Measurements from ENCODE around the gene UBASH3A.

Gene UBASH3A

GRCh38 chr21:42413093-42413492 is 9.4 kb downstream of the UBASH3A start:
- DNase-seq: no peak

DNA sequence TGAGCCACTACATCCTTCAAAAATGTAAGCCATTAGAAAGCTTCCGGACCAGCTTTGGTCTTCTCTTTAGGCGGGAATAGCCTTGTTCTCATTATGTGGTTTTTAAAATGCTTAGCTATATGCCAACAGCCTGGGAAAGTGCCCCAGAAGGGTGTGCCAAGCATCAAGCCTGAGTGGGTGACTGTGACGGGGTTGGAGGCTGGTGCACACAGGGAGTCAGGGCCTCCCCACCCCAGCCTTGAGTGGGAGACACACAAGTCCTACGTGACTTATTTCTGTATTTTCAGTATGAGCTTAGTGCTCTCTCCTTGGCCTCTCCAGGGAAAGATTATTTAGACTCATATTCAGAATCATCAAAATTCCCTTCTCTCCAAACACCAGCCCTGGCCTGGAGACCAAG is 9.8 kb downstream of the UBASH3A start:
- DNase-seq: no peak

DNA sequence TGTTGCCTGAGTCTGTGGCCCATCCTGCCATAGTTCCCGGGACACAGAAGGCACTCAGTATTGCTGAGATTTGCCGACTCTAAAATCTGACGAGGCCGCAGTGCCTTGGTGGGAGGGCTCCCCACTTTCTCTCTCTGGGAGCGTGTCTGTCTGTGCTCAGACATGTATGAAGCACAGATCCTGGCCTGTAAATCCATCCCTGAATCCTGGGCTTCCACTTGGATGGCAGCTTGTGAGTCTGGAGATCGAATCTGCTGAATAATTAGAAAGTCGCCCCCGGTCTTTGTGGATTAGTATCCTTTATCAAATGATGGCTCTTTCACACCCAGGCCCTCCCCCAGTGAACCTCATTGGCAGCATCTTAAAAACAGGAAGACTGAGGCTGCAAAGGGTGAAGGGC is 10.4 kb downstream of the UBASH3A start:
- DNase-seq: no peak

GRCh38 chr21:42414553-42414927 is 10.8 kb downstream of the UBASH3A start:
- no peak for DNase-seq

DNA sequence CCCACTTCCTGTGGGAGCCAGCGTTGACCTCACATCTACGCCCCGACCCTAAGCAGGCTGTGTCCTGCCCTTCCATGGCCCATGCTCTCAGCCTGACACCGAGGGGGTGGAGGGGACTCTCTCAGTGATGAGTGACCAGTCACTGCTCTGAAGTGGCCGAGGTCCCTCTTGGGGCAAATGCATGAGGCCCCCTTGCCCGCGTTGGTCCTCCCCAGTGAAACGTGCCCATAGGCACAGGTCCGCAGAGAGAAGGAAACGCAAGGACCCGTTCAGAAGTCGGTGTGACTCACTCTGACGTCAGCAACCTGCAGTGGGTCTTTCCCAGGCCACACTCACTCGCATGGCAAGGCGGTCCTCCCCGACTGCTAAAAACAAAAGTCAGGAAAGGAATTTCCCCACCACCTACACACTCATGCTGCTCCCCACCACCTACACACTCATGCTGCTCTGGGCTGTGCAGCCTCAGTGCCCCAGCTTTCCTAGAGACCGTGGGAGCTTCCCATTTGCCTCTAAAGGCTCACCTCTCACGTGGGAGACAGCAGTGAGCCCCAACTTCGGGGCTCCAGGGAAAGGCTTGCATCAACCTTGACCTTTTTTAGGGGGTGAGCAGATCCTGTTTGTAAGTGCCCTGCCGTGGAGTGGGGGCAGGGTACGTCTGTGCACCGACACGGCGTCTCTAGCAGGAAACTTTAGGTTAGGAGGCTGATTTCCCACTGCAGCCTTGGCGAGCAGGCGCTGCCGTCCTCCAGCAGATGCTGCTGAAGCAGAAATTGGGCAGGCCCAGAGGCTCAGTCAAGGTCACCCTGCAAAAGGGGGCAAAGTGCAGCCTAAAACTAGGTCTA is 11.4 kb downstream of the UBASH3A start:
- peak; percentile 38 for DNase-seq

DNA sequence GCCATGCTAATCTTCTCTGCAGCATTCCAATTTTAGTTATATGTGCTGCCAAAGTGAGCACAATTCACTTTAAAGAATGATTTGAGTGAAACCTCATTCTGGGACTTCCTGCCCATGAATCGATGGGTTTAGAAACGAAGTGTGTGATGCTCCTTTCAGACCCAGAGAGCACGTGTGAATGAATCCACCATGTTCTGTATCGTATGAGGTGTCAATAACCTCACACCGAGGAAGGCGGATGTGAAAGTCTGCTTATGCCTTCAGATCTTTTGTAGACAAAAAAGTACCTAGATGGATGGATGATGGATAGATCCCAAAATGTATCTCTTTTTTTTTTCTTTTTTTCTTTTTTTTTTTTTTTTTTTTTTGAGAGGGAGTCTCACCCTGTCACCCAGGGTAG is 13.8 kb downstream of the UBASH3A start:
- DNase-seq: no peak

DNA sequence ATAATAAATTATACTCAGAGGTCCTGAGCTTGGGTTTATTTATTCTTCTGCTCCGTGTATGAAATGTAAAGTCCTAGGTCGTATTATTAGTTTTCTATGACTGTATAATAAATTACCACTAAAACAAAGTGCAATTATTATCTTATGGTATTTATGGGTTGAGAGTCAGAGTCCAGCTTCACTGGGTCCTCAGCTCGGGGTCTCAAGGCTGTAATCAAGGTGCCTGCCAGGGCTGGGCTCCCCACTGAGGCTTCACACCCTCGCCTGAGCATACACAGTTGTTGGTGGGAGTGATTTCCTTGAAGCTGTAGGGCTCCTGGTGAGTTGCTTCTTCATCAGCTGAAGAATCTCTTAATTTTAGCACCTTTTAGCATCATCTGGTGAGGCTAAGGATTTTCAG is 15.2 kb downstream of the UBASH3A start:
- DNase-seq: no peak

- no peak for DNase-seq
These were observed 16.1 kb downstream of the UBASH3A start for GRCh38 chr21:42419845-42420244.

DNA sequence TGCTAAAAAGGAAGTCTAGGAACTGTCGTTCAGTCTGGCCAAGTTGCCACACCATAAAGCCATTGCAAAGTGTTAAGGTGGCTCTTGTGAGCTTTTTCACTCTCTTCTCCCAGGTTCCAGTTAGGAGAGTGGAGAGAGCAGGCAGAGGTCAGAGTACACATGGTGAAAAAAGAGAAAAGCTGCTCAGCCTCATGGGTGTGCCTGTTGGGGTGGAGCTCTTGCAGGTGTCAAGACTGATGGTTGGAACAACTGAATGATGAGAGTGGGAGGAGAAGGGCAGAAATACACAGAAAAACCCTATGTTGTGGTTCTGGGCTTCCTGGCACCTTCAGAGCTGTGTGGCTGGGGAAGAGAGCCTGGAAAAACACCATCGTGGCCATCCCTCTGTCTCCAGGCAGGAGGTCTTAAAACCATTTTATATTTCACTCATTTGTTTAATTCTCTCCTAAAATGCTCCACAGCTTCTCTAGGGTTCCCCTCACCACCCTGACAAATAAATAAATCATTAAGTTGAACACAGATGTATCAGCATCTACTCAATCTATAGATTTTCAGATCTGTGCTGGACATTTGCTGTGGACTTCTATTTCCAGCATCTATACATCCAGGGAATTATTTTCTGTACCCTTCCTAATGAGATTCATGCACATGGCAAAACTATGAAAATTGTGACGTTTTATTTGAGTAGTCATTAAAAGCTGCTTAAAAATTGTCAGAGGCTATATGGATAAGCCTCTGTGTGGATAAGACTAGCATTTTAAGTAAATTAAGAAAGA is 17.5 kb downstream of the UBASH3A start:
- DNase-seq: no peak

DNA sequence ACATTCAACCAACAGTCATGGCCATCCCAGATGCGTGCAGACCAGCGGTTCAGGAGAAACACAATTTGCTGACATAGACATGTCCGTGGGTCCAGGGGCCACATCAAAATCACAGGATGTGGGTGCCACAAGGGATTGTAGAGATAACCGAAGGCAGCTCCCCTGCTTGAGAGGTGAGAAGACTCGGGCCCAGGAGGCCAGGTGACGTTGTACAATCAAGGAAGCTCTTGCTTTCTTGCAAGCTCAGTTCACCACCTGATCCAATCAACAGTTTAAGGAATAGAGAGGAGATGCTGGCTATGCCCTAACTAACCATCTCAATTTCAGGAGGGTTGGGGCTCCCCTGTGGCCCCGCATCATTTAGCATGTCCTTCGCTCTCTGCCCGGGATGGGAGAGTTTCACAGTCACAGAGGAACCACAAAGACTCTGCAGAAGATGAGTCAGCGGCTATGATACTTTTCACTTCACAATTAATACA is 19.5 kb downstream of the UBASH3A start:
- DNase-seq: peak; percentile 52

DNA sequence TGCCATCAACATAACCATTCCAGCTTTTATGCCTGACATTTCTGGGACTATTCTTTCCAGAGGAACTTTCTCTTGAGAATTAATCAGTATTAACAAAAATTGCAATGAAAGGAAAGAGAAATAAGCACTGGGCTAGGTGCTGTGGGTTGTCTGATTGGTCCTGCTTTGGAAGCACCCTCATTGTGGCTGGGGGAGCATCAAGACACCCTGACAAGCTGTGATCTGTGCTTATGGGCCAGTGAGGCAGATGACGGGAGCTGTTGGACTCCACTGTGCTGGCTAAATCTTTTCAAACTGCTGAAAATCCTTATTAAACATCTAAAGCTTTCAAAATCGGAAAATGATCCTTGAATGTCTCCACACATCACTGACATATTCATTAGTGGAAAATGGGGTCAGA is 20.0 kb downstream of the UBASH3A start:
- no peak for DNase-seq

DNA sequence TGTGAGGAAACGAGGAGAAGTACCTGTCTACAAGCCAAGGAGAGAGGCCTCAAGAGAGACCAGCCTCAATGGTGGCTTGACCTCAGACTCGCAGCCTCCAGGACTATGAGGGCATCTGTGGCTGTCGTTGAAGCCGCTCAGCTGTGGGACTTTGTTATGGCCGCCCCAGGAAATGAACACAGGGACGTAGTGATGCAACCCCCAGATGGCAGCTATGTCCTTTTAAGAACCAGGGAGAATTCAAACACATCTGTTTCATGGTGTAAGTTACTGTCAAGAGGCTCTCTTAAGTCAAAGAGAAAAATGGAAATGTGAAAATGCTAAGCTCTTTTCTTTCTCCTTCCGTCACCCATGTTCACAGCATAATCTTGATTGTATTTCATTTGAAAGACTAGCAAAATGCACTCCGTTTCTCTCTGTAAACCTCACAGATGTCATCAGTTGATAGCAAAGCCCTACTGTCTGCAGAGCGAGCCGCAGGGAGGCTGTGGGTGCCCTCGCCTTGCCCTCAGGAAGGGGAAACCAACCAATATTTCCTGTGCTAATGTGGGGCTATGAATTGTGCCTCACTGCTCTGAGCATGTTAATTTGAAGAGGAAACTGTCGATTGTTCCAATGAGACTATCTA is 21.3 kb downstream of the UBASH3A start:
- peak; percentile 87 for DNase-seq

DNA sequence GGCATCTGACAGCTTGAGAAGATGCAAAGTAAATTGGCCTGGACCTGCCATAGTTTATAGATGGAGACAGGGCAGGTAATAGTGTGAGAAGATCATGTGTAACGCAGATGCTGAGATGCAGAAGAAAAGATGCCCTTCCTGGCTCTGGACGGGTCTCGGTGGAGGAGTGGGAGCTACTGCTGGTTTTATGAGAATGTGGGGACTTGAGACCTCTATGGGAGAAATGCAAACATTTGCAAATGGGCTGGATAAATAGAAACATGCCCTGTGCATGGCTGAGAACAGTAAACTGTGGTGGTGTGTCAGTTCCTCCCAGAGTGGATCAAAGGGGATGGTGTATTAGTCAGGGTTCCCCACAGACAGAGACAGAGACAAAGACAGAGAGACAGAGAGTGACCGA is 21.9 kb downstream of the UBASH3A start:
- DNase-seq: peak; percentile 58

GRCh38 chr21:42426424-42426823 is 22.7 kb downstream of the UBASH3A start:
- DNase-seq: no peak

- DNase-seq: no peak
These were observed 23.3 kb downstream of the UBASH3A start for GRCh38 chr21:42426876-42427480.

GRCh38 chr21:42427809-42428419 is 24.2 kb downstream of the UBASH3A start:
- DNase-seq: peak; percentile 22

GRCh38 chr21:42429021-42429420 is 25.3 kb downstream of the UBASH3A start:
- DNase-seq: no peak

DNA sequence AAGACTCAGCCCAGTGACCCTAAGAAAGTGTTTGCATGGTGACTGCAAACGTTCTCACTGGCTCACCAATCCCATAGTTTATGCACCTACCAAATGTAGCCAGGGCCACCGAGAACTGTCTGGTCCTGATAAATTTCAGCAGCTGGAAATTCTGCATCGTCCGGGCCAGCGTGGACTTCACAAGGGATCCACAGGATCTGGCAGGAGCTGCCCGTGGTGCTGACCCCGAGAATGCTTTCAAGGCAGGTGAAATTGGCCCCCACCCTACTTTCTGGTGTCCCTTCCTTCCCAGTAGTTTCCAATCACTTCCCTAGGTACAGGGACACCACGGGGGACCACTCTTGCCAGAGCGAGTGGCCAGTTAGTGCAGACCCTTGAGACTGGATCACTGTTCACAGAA is 26.2 kb downstream of the UBASH3A start:
- DNase-seq: no peak

- no peak for DNase-seq
These were observed 26.8 kb downstream of the UBASH3A start for GRCh38 chr21:42430521-42430920.

DNA sequence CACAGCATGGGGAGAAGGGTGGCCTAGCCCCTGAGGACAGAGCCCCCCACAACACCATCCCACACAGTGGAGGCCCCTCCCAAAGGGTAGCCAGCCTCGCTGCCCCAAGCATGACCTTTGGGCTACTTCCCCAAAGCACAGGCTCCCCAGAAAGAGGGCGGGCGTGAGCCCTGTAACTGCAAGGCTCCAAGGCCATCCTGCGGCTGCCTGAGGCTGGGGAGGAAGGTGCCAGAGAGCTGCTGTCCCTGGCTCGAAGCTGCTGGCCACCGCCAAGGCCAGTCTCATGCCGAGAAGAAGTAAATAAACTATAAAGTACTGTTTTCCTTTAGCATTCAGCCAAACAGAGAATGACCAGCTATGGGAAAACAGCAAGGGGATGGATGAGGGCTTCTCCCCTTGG is 27.5 kb downstream of the UBASH3A start:
- peak; percentile 67 for DNase-seq

GRCh38 chr21:42432695-42433094 is 29.0 kb downstream of the UBASH3A start:
- DNase-seq: no peak

DNA sequence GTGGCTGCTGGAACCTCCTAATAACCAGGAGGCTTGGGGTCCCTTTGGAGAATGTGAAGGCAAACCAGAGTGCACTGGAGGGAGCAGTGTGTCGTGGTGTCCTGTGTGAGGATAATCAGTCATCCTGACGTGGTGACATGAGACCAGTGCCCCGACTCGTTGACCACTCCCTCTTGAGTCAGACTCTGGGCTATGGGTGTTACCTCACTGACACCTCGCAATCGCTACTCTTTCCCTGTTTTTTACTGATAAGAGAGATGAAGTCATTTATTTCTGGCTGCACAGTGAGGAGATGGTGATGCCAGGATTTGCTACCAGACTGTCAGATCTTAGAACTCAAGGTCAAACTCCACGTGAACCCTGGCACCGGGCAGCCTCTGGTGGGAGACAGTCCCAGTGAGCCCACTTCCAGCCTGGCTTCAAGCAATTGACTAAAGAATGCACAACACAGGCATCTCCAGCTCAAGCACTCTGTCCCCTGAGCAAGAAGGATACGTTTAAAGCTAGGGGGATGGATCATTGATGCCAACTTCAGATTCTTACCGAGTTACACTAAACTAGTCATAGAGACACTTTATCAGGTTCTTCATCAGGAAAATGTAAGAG is 30.3 kb downstream of the UBASH3A start:
- DNase-seq: peak; percentile 50

All from MV-4-11 (cell line).